ENCODE data around the gene ZNF19. TPM values are rescaled to one million over a fixed set of nuclear protein-coding genes. Genes with fewer than 3 reads are reported as not detected.
A peak's percentile ranks its signal among the peaks of the same experiment; 100 is the strongest.

Gene ZNF19
- total RNA-seq, 4 donors from 2014 or later = 1.1 to 5.0 (median 1.7) TPM

- no peak for TF ChIP-seq POLR2A (IDR thresholded peaks at IDR 0.05)
- TF ChIP-seq, protein P1, sequence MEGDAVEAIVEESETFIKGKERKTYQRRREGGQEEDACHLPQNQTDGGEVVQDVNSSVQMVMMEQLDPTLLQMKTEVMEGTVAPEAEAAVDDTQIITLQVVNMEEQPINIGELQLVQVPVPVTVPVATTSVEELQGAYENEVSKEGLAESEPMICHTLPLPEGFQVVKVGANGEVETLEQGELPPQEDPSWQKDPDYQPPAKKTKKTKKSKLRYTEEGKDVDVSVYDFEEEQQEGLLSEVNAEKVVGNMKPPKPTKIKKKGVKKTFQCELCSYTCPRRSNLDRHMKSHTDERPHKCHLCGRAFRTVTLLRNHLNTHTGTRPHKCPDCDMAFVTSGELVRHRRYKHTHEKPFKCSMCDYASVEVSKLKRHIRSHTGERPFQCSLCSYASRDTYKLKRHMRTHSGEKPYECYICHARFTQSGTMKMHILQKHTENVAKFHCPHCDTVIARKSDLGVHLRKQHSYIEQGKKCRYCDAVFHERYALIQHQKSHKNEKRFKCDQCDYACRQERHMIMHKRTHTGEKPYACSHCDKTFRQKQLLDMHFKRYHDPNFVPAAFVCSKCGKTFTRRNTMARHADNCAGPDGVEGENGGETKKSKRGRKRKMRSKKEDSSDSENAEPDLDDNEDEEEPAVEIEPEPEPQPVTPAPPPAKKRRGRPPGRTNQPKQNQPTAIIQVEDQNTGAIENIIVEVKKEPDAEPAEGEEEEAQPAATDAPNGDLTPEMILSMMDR (IDR thresholded peaks at IDR 0.05) = peak in 2 of 6 experiments; percentile 19 to 34
- H3K4me3 ChIP-seq = no peak overlapping the region
- no peaks in the 10 kb centered on the region for H3K27me3 ChIP-seq
- no peak overlapping the region for H3K27ac ChIP-seq
- peaks cover 0 to 11% (median 3%) of the 10 kb centered on the region in 3 donors for H3K4me1 ChIP-seq
- DNase-seq = no peak
- WGBS, 2 donors = 60 to 75% methylated on average over 3 of the region's 3 CpGs
- H3K9me3 ChIP-seq = no peaks in the 10 kb centered on the region
- peaks cover 0 to 45% (median 0%) of the 10 kb centered on the region in 3 donors for H3K36me3 ChIP-seq
- intact Hi-C loops (cut with DNase I) = no loop called here
Observed at GRCh38 chr16:71479420-71479819, 9.7 kb downstream of the ZNF19 start.

- no peak overlapping the region for H3K4me3 ChIP-seq
- no peaks in the 10 kb centered on the region for H3K27me3 ChIP-seq
- H3K36me3 ChIP-seq = peaks cover 0 to 66% (median 0%) of the 10 kb centered on the region in 3 donors
- no peak for TF ChIP-seq POLR2A (IDR thresholded peaks at IDR 0.05)
- TF ChIP-seq, protein P1 (IDR thresholded peaks at IDR 0.05) = no peak
- no peak overlapping the region for H3K27ac ChIP-seq
- WGBS, 2 donors = 89 to 91% methylated on average over 4 of the region's 4 CpGs
- intact Hi-C loops (cut with DNase I) = no loop called here
- H3K9me3 ChIP-seq = no peaks in the 10 kb centered on the region
- H3K4me1 ChIP-seq = no peaks in the 10 kb centered on the region
- no peak for DNase-seq
Observed at GRCh38 chr16:71476457-71477124, 12.5 kb downstream of the ZNF19 start.

GRCh38 chr16:71474864-71475263 lies 14.3 kb downstream of the ZNF19 start:
- no peaks in the 10 kb centered on the region for H3K4me1 ChIP-seq
- WGBS, 2 donors = 64 to 76% methylated on average over 2 to 3 of the region's 3 CpGs
- intact Hi-C loops (cut with DNase I) = no loop called here
- no peaks in the 10 kb centered on the region for H3K9me3 ChIP-seq
- H3K27me3 ChIP-seq = no peaks in the 10 kb centered on the region
- H3K4me3 ChIP-seq = no peak overlapping the region
- DNase-seq = no peak
- H3K27ac ChIP-seq = no peak overlapping the region
- TF ChIP-seq POLR2A (IDR thresholded peaks at IDR 0.05) = no peak
- TF ChIP-seq, protein P1 (IDR thresholded peaks at IDR 0.05) = no peak
- peaks cover 0 to 67% (median 0%) of the 10 kb centered on the region in 3 donors for H3K36me3 ChIP-seq

DNA sequence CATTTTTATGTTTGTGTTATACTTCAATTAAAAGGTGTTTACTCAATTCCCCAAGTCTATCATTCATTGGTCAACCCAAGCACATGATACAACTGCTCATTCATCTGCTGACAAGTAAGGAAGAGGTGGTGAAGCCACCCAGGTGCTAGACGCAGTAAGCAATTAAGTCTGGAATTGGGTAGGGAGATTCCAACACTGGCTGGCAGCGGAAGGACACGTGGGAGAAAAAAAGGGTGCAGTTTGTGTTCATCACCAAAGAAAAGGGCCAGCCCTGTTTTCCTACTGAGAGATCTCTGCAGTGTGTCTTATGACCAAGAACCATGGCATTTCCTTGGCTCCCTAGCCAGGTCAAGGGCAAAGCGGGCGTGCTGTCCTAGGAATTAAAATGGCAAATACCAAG lies 15.2 kb downstream of the ZNF19 start:
- 94 to 98% methylated on average over 5 of the region's 5 CpGs for WGBS, 2 donors
- no peak overlapping the region for H3K4me3 ChIP-seq
- TF ChIP-seq POLR2A (IDR thresholded peaks at IDR 0.05) = no peak
- TF ChIP-seq, protein P1 (IDR thresholded peaks at IDR 0.05) = no peak
- H3K27me3 ChIP-seq = no peaks in the 10 kb centered on the region
- no peak for DNase-seq
- H3K27ac ChIP-seq = no peak overlapping the region
- peaks cover 0 to 66% (median 0%) of the 10 kb centered on the region in 3 donors for H3K36me3 ChIP-seq
- no peaks in the 10 kb centered on the region for H3K9me3 ChIP-seq
- H3K4me1 ChIP-seq = no peaks in the 10 kb centered on the region
- intact Hi-C loops (cut with DNase I) = no loop called here

DNA sequence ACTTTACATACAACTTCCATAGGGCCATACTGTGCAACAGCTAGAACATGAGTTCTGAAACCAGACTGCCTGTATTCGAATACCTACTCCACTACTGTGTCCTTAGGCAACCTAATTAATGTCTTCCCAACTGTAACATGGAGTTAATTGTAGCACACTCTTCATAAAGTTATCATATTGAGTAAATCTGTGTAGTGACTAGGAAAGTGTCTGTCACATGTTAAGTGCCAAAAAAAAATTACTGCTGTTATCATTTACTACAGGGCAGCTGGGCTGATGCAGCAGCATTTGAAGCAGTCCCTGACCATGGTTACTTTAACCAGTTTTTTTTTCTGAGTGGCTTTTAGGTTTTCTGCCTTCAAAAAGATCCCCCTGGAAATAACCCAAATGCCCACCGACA lies 16.2 kb downstream of the ZNF19 start:
- Histone ChIP-seq H3K9me3 (no peaks in the 10 kb centered on the region), H3K4me1 (no peaks in the 10 kb centered on the region), H3K27me3 (no peaks in the 10 kb centered on the region), H3K36me3 (peaks cover 0 to 56% (median 0%) of the 10 kb centered on the region in 3 donors), H3K27ac (no peak overlapping the region), H3K4me3 (no peak overlapping the region)
- 75 to 92% methylated on average over 2 of the region's 2 CpGs for WGBS, 2 donors
- intact Hi-C loops (cut with DNase I) = no loop called here
- TF ChIP-seq, protein P1 (IDR thresholded peaks at IDR 0.05) = no peak
- no peak for TF ChIP-seq POLR2A (IDR thresholded peaks at IDR 0.05)
- no peak for DNase-seq

Data from esophagus squamous epithelium (tissue), 5 donors.